ENCODE measurements around the gene CLCC1. TPM values are rescaled to one million over a fixed set of nuclear protein-coding genes. Genes with fewer than 3 reads are reported as not detected.

The CLCC1 gene, protein sequence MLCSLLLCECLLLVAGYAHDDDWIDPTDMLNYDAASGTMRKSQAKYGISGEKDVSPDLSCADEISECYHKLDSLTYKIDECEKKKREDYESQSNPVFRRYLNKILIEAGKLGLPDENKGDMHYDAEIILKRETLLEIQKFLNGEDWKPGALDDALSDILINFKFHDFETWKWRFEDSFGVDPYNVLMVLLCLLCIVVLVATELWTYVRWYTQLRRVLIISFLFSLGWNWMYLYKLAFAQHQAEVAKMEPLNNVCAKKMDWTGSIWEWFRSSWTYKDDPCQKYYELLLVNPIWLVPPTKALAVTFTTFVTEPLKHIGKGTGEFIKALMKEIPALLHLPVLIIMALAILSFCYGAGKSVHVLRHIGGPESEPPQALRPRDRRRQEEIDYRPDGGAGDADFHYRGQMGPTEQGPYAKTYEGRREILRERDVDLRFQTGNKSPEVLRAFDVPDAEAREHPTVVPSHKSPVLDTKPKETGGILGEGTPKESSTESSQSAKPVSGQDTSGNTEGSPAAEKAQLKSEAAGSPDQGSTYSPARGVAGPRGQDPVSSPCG
- total RNA-seq (2022; extraction: Qiagen RNA extraction; ENCODE audit: low read depth), result 12.2 to 19.6 TPM (median 18.6 TPM) in 5 replicates

DNA sequence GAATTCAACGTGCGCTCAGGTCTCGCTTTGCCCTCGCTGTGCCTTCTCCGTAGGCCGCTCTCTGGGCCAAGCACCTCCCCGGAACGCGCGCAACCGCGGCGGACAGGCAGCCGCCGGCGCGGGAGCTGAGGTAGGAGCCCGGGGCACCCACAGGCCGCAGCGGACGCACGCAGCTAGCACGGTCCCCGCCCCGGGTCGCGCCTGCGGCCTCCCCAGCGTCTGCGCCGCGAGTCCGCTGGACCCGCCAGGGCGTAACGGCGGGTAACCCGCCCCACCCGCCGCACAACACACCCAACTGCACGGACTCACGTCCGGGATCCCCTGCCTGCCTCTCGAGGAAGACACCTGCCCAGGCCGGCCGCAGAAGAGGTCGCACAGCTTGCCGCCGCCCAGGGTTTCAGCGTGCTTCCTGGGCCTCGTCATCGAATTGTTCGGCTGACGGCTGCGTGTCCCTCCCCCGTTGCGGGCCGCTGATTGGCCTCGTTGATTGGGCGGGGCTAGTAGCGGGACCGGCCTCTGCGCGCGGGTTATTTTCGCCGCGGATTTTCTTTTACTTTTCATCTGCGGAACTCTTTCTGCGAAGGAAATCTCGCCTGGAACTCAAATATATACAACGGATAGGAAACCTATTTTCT lies at the start of gene CLCC1:
CLCC1 (minus strand) TSS at position 433 of the 635 bp plus-strand sequence. CDS start 13,047 bp downstream, outside the sequence.

Other genes starting within 250 kb of the CLCC1 start
- gene STXBP3, start 216.8 kb downstream of the CLCC1 start, total RNA-seq (2022; extraction: Qiagen RNA extraction; ENCODE audit: low read depth), result 16.9 to 27.4 TPM (median 23.0 TPM) in 5 replicates
- gene AKNAD1, start 106.4 kb downstream of the CLCC1 start, total RNA-seq (2022; extraction: Qiagen RNA extraction; ENCODE audit: low read depth), result 0.72 to 1.1 TPM (median 0.87 TPM) in 5 replicates
- gene GPSM2, start 86.5 kb downstream of the CLCC1 start, total RNA-seq (2022; extraction: Qiagen RNA extraction; ENCODE audit: low read depth), result 13.6 to 17.3 TPM (median 16.8 TPM) in 5 replicates
- 5.7 to 8.1 TPM (median 7.4 TPM) in 5 replicates for gene WDR47, start 78.6 kb upstream of the CLCC1 start, total RNA-seq (2022; extraction: Qiagen RNA extraction; ENCODE audit: low read depth)
- gene TAF13, start 112.5 kb upstream of the CLCC1 start, total RNA-seq (2022; extraction: Qiagen RNA extraction; ENCODE audit: low read depth), result 29.0 to 37.6 TPM (median 32.2 TPM) in 5 replicates
- 7.7 to 11.7 TPM (median 10.6 TPM) in 5 replicates for gene TMEM167B, start 127.3 kb upstream of the CLCC1 start, total RNA-seq (2022; extraction: Qiagen RNA extraction; ENCODE audit: low read depth)
- gene ELAPOR1, start 150.6 kb upstream of the CLCC1 start, total RNA-seq (2022; extraction: Qiagen RNA extraction; ENCODE audit: low read depth), result 0.41 to 0.96 TPM (median 0.55 TPM) in 5 replicates

Data from A549 treated with DMSO at 1 μM for 4 hours (cell line).